Thymus (tissue), 11 donors: ENCODE measurements around the gene RPP25L. TPM values are rescaled to one million over a fixed set of nuclear protein-coding genes. Genes with fewer than 3 reads are reported as not detected.

Source experiments
- DNase-seq, 9 donors: peaks; one replicate each; pipeline ENCODE4 v3.0.0-alpha.2; 2013; ENCODE audit warnings: low spot score in 9 of 9, low read depth in 6 of 9, missing footprints in 1 of 9
- H3K27ac ChIP-seq, 2 donors: one replicate each; pipeline ENCODE4 v1.5.1; 2013; ENCODE audit warnings: control low read depth in 1 of 2, low read depth in 1 of 2, low read length in 1 of 2, mild to moderate bottlenecking in 1 of 2, moderate library complexity in 1 of 2
- H3K27me3 ChIP-seq, 2 donors: one replicate each; pipeline ENCODE4 v1.5.1; 2013; ENCODE audit warnings: low read length in 1 of 2; ENCODE audit not compliant: control insufficient read depth in 2 of 2, insufficient read depth in 1 of 2
- H3K36me3 ChIP-seq, 2 donors: one replicate each; pipeline ENCODE4 v1.5.1; 2013; ENCODE audit warnings: low read length in 1 of 2, mild to moderate bottlenecking in 1 of 2, moderate library complexity in 1 of 2; ENCODE audit not compliant: control insufficient read depth in 2 of 2, insufficient read depth in 2 of 2
- H3K4me1 ChIP-seq, 2 donors: one replicate each; pipeline ENCODE4 v1.5.1; 2013; ENCODE audit warnings: low read length in 2 of 2; ENCODE audit not compliant: control insufficient read depth in 2 of 2, insufficient read depth in 2 of 2
- H3K4me3 ChIP-seq, 2 donors: one replicate each; pipeline ENCODE4 v1.5.1; 2013; ENCODE audit warnings: low read length in 2 of 2, control low read depth in 1 of 2, mild to moderate bottlenecking in 1 of 2
- H3K9me3 ChIP-seq, 2 donors: one replicate each; pipeline ENCODE4 v1.5.1; 2013; ENCODE audit warnings: low read length in 1 of 2, mild to moderate bottlenecking in 1 of 2; ENCODE audit not compliant: control insufficient read depth in 2 of 2, insufficient read depth in 1 of 2
- WGBS: extraction: QIAGEN DNeasy Blood & Tissue Kit; methylation state at CpG from one replicate; pipeline ENCODE4 v1.1.7; 2013; 5-methylcytosine and 5-hydroxymethylcytosine counted together
- polyA plus RNA-seq: library from polyadenylated mRNA; stranded (reverse); fragments of 200-250 nt; gene quantifications from one replicate; pipeline ENCODE4 v1.2.3, GENCODE V29; 2013
- total RNA-seq: library from RNA; stranded (reverse); fragments of 120-200 nt; gene quantifications from one replicate; pipeline ENCODE4 v1.2.4, GENCODE V29; 2013
- donor health status: healthy.

Gene RPP25L
- total and polyA plus RNA-seq, 2 donors, result 38.4 to 40.8 TPM

DNA sequence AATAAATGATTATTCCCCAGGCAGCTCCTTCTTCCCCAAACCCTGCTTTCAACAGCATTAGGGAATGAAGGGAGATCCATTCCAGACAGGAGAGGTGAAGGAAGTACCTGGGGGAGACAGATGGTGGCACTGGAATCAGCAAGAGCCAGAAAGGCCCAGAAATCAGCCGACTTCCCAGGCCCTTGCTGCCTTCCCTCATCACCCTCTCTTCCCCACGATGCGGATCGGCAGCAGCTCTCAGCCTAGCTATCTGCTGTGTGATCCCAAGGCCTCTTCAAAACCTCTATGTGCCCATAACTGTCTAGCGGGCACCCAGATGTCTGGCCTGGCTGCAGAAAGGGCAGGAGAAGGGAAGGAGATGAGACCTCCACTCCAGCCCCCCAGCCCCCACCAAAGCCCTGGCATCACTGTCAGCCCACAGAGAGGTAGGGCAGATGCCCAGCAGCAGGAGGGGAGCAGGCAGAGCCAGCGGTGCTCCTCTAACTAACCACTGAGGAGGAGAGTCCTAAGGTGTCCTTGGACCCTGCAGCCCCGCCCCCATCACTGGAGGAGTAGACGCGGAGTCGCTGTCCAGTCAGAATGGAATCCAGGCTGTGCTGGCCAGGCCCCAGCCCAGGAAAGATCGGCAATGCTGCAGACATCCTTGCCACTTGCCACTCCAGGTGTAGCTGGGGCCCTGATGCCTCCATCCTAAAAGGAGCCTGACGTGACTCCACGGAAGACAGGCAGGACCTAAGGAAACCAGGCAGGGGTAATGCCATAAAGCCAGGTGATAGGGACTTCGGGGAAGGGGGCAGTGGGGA is 35.1 kb downstream of the RPP25L start:
- Histone ChIP-seq H3K27ac (no peak overlapping the region), H3K4me3 (no peak overlapping the region), H3K36me3 (no peaks in the 10 kb centered on the region), H3K4me1 (peaks cover 0 to 3% of the 10 kb centered on the region in 2 donors), H3K27me3 (peaks cover 39 to 84% of the 10 kb centered on the region in 2 donors), H3K9me3 (no peaks in the 10 kb centered on the region)
- DNase-seq, result no peak
- WGBS, result 65% methylated on average over 14 of the region's 14 CpGs

DNA sequence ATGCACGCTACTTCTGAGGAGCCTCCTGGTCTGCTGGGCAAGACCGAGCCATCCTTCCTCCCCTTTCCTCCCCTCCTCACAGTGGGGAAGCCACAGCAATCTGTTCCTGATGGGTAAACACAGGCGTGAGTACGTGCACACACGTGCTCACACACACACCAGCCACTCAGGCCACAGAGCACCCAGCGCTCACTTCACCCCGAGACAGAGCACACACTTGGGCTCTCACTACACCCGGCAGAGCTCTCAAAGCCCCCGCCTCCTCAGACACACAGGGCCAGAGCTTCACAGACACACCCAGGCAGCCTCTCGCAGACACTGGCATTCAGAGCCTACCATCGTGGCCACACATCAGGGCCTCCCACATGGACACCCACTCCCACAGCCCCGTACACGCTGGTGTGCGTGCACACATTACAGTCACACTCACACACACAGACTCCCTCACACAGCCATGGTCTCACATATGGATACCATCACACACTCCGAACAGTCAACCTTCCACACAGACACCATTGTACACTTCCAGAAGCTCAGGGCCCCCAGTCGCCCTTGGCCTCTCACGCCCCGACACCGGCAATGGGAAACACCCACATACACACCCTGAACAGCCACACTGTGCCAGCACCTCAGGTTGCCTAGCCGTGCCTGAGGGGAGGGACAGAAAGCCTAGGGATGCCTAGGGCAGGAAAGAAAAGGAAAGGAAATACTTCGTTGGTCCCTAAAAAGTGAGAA is 35.9 kb downstream of the RPP25L start:
- no peaks in the 10 kb centered on the region for H3K36me3 ChIP-seq
- WGBS, result 74% methylated on average over 21 of the region's 21 CpGs
- H3K4me3 ChIP-seq, result no peak overlapping the region
- no peaks in the 10 kb centered on the region for H3K9me3 ChIP-seq
- peaks cover 39 to 76% of the 10 kb centered on the region in 2 donors for H3K27me3 ChIP-seq
- no peak overlapping the region for H3K27ac ChIP-seq
- H3K4me1 ChIP-seq, result peaks cover 0 to 3% of the 10 kb centered on the region in 2 donors
- DNase-seq, result no peak

GRCh38 chr9:34575241-34575640 is 36.7 kb downstream of the RPP25L start:
- WGBS, result 54% methylated on average over 8 of the region's 8 CpGs
- DNase-seq, result no peak
- peaks cover 0 to 4% of the 10 kb centered on the region in 2 donors for H3K4me1 ChIP-seq

DNA sequence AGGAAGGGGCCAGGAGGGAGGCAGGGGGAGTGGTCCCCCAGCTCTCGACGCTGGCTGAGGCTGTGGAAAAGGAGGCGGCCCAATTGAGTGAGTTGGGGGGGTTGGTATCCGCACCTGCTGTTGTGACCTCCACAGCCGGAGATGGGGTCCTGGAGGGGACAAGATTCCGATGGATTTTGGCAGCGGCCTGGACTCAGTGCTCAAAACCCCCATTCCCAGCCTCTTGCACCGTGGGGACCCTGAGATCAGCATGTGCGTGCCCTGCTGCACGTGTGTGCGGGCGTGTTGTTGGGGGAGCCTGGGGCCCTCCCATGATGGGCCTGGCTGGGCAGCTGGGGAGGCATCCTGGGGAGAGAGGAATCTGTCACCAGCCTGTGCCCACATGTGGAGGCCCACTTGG is 37.3 kb downstream of the RPP25L start:
- H3K36me3 ChIP-seq, result no peaks in the 10 kb centered on the region
- WGBS, result 96% methylated on average over 12 of the region's 12 CpGs
- peaks cover 34 to 68% of the 10 kb centered on the region in 2 donors for H3K27me3 ChIP-seq
- H3K9me3 ChIP-seq, result no peaks in the 10 kb centered on the region
- H3K27ac ChIP-seq, result no peak overlapping the region
- H3K4me1 ChIP-seq, result peaks cover 0 to 5% of the 10 kb centered on the region in 2 donors
- DNase-seq, result no peak
- H3K4me3 ChIP-seq, result no peak overlapping the region

More at GRCh38 chr9:34575241-34575640, 36.7 kb downstream of the RPP25L start:
- H3K27ac ChIP-seq, result no peak overlapping the region
- H3K36me3 ChIP-seq, result no peaks in the 10 kb centered on the region
- H3K4me3 ChIP-seq, result no peak overlapping the region
- H3K9me3 ChIP-seq, result no peaks in the 10 kb centered on the region
- H3K27me3 ChIP-seq, result peaks cover 39 to 70% of the 10 kb centered on the region in 2 donors

GRCh38 chr9:34573599-34574325 is 38.1 kb downstream of the RPP25L start:
- no peak for DNase-seq
- Histone ChIP-seq H3K9me3 (no peaks in the 10 kb centered on the region), H3K4me3 (no peak overlapping the region), H3K27ac (no peak overlapping the region), H3K36me3 (no peaks in the 10 kb centered on the region), H3K4me1 (peaks cover 0 to 2% of the 10 kb centered on the region in 2 donors), H3K27me3 (peaks cover 27 to 65% of the 10 kb centered on the region in 2 donors)
- 94% methylated on average over 17 of the region's 17 CpGs for WGBS

DNA sequence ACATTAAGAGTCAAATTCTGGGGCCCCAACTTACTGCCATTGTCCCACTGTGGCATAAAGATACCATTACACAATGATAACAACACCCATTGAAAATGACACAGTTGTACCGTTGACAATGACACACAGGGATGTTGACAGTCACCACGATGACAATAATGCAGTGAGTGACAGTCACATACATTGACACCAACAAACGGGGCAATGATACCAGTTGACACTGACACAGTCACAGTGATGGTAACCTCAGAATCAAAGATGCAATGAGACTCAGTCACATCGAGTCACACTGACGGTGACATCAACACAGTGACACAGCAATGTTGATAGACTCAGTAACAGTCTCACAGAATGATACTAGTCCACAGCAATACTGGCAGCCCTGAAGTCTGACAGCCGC is 39.3 kb downstream of the RPP25L start:
- no peak for DNase-seq
- 94% methylated on average over 6 of the region's 6 CpGs for WGBS
- H3K27me3 ChIP-seq, result peaks cover 17 to 65% of the 10 kb centered on the region in 2 donors
- H3K4me3 ChIP-seq, result no peak overlapping the region
- H3K27ac ChIP-seq, result no peak overlapping the region
- H3K36me3 ChIP-seq, result no peaks in the 10 kb centered on the region
- H3K9me3 ChIP-seq, result no peaks in the 10 kb centered on the region
- H3K4me1 ChIP-seq, result peaks cover 0 to 2% of the 10 kb centered on the region in 2 donors

- Histone ChIP-seq H3K27ac (no peak overlapping the region), H3K36me3 (no peaks in the 10 kb centered on the region), H3K4me3 (no peak overlapping the region), H3K4me1 (peaks cover 0 to 2% of the 10 kb centered on the region in 2 donors), H3K9me3 (no peaks in the 10 kb centered on the region), H3K27me3 (peaks cover 13 to 62% of the 10 kb centered on the region in 2 donors)
- DNase-seq, result no peak
Measured at GRCh38 chr9:34572092-34572491, 39.8 kb downstream of the RPP25L start.

DNA sequence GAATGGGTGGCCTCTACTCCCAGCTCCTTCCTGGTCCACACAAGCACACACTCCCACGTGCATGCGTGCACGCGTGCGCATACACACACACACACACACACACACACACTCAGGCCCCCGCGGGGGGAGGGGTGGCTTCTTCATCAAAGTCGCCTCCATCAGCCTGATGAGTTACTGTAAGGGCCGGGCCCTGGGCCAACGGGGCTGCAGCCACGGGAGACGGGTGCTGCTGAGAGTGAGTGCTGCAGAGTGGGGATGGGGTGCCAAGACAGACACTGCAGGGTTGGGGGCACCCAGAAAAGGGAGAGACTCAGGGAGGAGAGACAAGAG is 40.5 kb downstream of the RPP25L start:
- no peaks in the 10 kb centered on the region for H3K9me3 ChIP-seq
- no peak overlapping the region for H3K4me3 ChIP-seq
- no peaks in the 10 kb centered on the region for H3K36me3 ChIP-seq
- DNase-seq, result no peak
- peaks cover 0 to 3% of the 10 kb centered on the region in 2 donors for H3K4me1 ChIP-seq
- 89% methylated on average over 12 of the region's 12 CpGs for WGBS
- no peak overlapping the region for H3K27ac ChIP-seq
- H3K27me3 ChIP-seq, result peaks cover 7 to 62% of the 10 kb centered on the region in 2 donors
